Activated CD4-positive, alpha-beta T cell treated with anti-CD3 and anti-CD28 coated beads, Interleukin-2, amount 50 U/mL, for 1 hour (primary cell): ENCODE data around the gene PRAME.
A peak's percentile ranks its signal among the peaks of the same experiment; 100 is the strongest.

Experiments
- DNase-seq: peaks from one replicate; pipeline ENCODE4 v3.0.0-alpha.2; 2020

PRAME gene

GRCh38 chr22:22579869-22580604, 21.0 kb upstream of the PRAME start:
- no peak for DNase-seq

- DNase-seq: no peak
These were observed 19.8 kb upstream of the PRAME start for GRCh38 chr22:22578702-22579424.

GRCh38 chr22:22576989-22577427, 17.9 kb upstream of the PRAME start:
- DNase-seq: no peak

GRCh38 chr22:22576244-22576988, 17.4 kb upstream of the PRAME start:
- peak; percentile 19 for DNase-seq

- DNase-seq: no peak
These were observed 15.3 kb upstream of the PRAME start for GRCh38 chr22:22574361-22574760.

GRCh38 chr22:22573047-22573889, 14.2 kb upstream of the PRAME start:
- no peak for DNase-seq

- no peak for DNase-seq
These were observed 12.8 kb upstream of the PRAME start for GRCh38 chr22:22571862-22572261.

GRCh38 chr22:22571429-22571828, 12.4 kb upstream of the PRAME start:
- DNase-seq: no peak

- no peak for DNase-seq
These were observed 10.2 kb upstream of the PRAME start for GRCh38 chr22:22569218-22569617.

GRCh38 chr22:22565981-22566380, 6.9 kb upstream of the PRAME start:
- DNase-seq: no peak

- DNase-seq: no peak
These were observed 744 bp downstream of the PRAME start for GRCh38 chr22:22558071-22558971.

GRCh38 chr22:22556995-22557925, 1.8 kb downstream of the PRAME start:
- no peak for DNase-seq

- no peak for DNase-seq
These were observed 2.5 kb downstream of the PRAME start for GRCh38 chr22:22556578-22556977.

GRCh38 chr22:22555596-22555995, 3.5 kb downstream of the PRAME start:
- DNase-seq: no peak

GRCh38 chr22:22554587-22555284, 4.3 kb downstream of the PRAME start:
- DNase-seq: no peak

GRCh38 chr22:22553735-22554586, 5.1 kb downstream of the PRAME start:
- no peak for DNase-seq

- no peak for DNase-seq
These were observed 5.9 kb downstream of the PRAME start for GRCh38 chr22:22553141-22553540.

GRCh38 chr22:22552630-22553029, 6.4 kb downstream of the PRAME start:
- no peak for DNase-seq
